ENCODE measurements around the gene BPIFB6. TPM values are rescaled to one million over a fixed set of nuclear protein-coding genes. Genes with fewer than 3 reads are reported as not detected.

Gene BPIFB6
- total RNA-seq, 1 donor from 2014 or later: not detected

- DNase-seq (ENCODE audit: low read depth in 2 of 2): no peak
Observed at GRCh38 chr20:33059741-33060390, 28.4 kb downstream of the BPIFB6 start.

- DNase-seq (ENCODE audit: low read depth in 2 of 2): peak in 1 of 2 donors; percentile 3
Observed at GRCh38 chr20:33061658-33062028, 30.2 kb downstream of the BPIFB6 start.

- no peak for DNase-seq (ENCODE audit: low read depth in 2 of 2)
Observed at GRCh38 chr20:33062105-33062824, 30.8 kb downstream of the BPIFB6 start.

GRCh38 chr20:33062825-33063149, 31.3 kb downstream of the BPIFB6 start:
- DNase-seq (ENCODE audit: low read depth in 2 of 2): no peak

GRCh38 chr20:33063271-33063670, 31.8 kb downstream of the BPIFB6 start:
- DNase-seq (ENCODE audit: low read depth in 2 of 2): no peak

GRCh38 chr20:33064572-33065287, 33.3 kb downstream of the BPIFB6 start:
- no peak for DNase-seq (ENCODE audit: low read depth in 2 of 2)

GRCh38 chr20:33065785-33066184, 34.3 kb downstream of the BPIFB6 start:
- no peak for DNase-seq (ENCODE audit: low read depth in 2 of 2)

- no peak for DNase-seq (ENCODE audit: low read depth in 2 of 2)
Observed at GRCh38 chr20:33067806-33068205, 36.4 kb downstream of the BPIFB6 start.

GRCh38 chr20:33068251-33068939, 36.9 kb downstream of the BPIFB6 start:
- no peak for DNase-seq (ENCODE audit: low read depth in 2 of 2)

- no peak for DNase-seq (ENCODE audit: low read depth in 2 of 2)
Observed at GRCh38 chr20:33069673-33070072, 38.2 kb downstream of the BPIFB6 start.

GRCh38 chr20:33070111-33071053, 38.9 kb downstream of the BPIFB6 start:
- no peak for DNase-seq (ENCODE audit: low read depth in 2 of 2)

GRCh38 chr20:33071198-33071597, 39.8 kb downstream of the BPIFB6 start:
- no peak for DNase-seq (ENCODE audit: low read depth in 2 of 2)

- DNase-seq (ENCODE audit: low read depth in 2 of 2): no peak
Observed at GRCh38 chr20:33072362-33072761, 40.9 kb downstream of the BPIFB6 start.

GRCh38 chr20:33072813-33073212, 41.4 kb downstream of the BPIFB6 start:
- DNase-seq (ENCODE audit: low read depth in 2 of 2): no peak

- no peak for DNase-seq (ENCODE audit: low read depth in 2 of 2)
Observed at GRCh38 chr20:33074675-33075074, 43.2 kb downstream of the BPIFB6 start.

GRCh38 chr20:33075281-33075680, 43.8 kb downstream of the BPIFB6 start:
- DNase-seq (ENCODE audit: low read depth in 2 of 2): no peak

GRCh38 chr20:33076662-33077372, 45.4 kb downstream of the BPIFB6 start:
- DNase-seq (ENCODE audit: low read depth in 2 of 2): peak in 1 of 2 donors; percentile 40

GRCh38 chr20:33079259-33079658, 47.8 kb downstream of the BPIFB6 start, which contains the start of gene BPIFB4:
Gene BPIFB4, plus strand, starts transcription at chr20:33079643. Its CDS starts 1,884 bp downstream, at chr20:33081527.
- DNase-seq (ENCODE audit: low read depth in 2 of 2): no peak

- no peak for DNase-seq (ENCODE audit: low read depth in 2 of 2)
Observed at GRCh38 chr20:33081411-33082154, 50.1 kb downstream of the BPIFB6 start.
